ENCODE results near the gene GAS2L2. TPM values are rescaled to one million over a fixed set of nuclear protein-coding genes. Genes with fewer than 3 reads are reported as not detected.

The GAS2L2 gene
- total RNA-seq, 1 donor from 2014 or later, result 0.10 TPM

DNA sequence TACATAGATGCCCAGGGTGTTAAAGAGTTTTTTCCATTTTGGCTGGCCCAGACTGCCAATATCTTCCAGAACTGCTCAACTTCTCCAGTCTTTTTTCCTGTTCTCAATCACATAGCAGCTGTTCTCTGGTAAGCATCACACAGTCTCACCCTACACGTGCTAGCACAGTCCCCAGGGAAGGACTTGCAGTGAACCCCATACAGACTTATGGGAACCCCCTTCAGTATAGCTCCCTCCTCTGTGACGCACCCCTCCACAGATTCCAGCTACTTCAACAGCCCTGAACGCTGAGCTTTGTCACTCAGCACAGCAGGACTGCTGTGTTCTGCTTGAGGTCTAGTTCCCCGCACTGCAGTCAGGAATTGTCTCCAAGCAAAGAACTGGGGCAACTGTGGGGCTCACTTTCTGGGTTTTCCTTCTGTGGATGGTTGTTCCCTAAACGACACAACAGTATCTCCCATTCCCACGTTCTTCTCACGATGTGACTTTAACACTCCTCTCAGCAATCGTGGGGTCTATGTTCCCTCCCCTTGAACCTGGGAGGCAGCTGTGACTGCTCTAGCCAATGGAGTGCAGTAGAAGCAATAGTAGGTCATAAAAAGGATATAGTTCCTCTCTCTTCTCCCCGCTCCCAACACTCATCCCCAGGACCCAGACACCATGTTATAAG is 38.8 kb upstream of the GAS2L2 start:
- no peak for DNase-seq (ENCODE audit: low spot score)

DNA sequence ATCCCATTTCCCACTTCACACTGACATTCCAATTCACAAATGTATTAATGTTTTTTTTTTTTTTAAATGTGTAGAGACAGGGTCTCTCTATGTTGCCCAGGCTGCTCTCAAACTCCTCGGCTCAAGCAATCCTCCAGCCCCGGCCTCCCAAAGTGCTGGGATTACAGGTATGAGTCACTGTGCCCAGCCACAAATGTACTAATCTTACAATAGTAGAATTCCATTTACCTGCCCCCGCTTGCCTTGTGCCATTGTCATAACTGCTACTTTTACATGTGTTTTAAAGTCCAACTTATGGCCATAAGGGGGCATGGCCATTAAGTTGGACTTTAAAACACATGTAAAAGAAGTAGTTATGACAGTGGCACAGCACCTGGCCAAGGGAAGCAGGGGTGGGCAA is 37.8 kb upstream of the GAS2L2 start:
- no peak overlapping the region for H3K27ac Mint-ChIP-seq (ENCODE audit: unreplicated experiment)
- no peaks in the 10 kb centered on the region for H3K36me3 Mint-ChIP-seq (ENCODE audit: low read depth, unreplicated experiment)
- TF ChIP-seq, protein P1, sequence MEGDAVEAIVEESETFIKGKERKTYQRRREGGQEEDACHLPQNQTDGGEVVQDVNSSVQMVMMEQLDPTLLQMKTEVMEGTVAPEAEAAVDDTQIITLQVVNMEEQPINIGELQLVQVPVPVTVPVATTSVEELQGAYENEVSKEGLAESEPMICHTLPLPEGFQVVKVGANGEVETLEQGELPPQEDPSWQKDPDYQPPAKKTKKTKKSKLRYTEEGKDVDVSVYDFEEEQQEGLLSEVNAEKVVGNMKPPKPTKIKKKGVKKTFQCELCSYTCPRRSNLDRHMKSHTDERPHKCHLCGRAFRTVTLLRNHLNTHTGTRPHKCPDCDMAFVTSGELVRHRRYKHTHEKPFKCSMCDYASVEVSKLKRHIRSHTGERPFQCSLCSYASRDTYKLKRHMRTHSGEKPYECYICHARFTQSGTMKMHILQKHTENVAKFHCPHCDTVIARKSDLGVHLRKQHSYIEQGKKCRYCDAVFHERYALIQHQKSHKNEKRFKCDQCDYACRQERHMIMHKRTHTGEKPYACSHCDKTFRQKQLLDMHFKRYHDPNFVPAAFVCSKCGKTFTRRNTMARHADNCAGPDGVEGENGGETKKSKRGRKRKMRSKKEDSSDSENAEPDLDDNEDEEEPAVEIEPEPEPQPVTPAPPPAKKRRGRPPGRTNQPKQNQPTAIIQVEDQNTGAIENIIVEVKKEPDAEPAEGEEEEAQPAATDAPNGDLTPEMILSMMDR (IDR thresholded peaks at IDR 0.05; ENCODE audit: unreplicated experiment), result no peak
- H3K9me3 Mint-ChIP-seq (ENCODE audit: unreplicated experiment), result no peaks in the 10 kb centered on the region
- no peak for DNase-seq (ENCODE audit: low spot score)
- H3K27me3 Mint-ChIP-seq (ENCODE audit: unreplicated experiment), result peaks cover 9% of the 10 kb centered on the region
- H3K4me1 Mint-ChIP-seq (ENCODE audit: unreplicated experiment), result peaks cover 13% of the 10 kb centered on the region
- H3K4me3 Mint-ChIP-seq (ENCODE audit: unreplicated experiment), result no peak overlapping the region

More for the DNA sequence above, 38.8 kb upstream of the GAS2L2 start:
- H3K4me1 Mint-ChIP-seq (ENCODE audit: unreplicated experiment), result peaks cover 15% of the 10 kb centered on the region
- no peak overlapping the region for H3K4me3 Mint-ChIP-seq (ENCODE audit: unreplicated experiment)
- H3K9me3 Mint-ChIP-seq (ENCODE audit: unreplicated experiment), result no peaks in the 10 kb centered on the region
- H3K27ac Mint-ChIP-seq (ENCODE audit: unreplicated experiment), result peak overlapping the region; percentile 70
- H3K36me3 Mint-ChIP-seq (ENCODE audit: low read depth, unreplicated experiment), result no peaks in the 10 kb centered on the region
- TF ChIP-seq, protein P1 (IDR thresholded peaks at IDR 0.05; ENCODE audit: unreplicated experiment), result no peak
- peaks cover 9% of the 10 kb centered on the region for H3K27me3 Mint-ChIP-seq (ENCODE audit: unreplicated experiment)

DNA sequence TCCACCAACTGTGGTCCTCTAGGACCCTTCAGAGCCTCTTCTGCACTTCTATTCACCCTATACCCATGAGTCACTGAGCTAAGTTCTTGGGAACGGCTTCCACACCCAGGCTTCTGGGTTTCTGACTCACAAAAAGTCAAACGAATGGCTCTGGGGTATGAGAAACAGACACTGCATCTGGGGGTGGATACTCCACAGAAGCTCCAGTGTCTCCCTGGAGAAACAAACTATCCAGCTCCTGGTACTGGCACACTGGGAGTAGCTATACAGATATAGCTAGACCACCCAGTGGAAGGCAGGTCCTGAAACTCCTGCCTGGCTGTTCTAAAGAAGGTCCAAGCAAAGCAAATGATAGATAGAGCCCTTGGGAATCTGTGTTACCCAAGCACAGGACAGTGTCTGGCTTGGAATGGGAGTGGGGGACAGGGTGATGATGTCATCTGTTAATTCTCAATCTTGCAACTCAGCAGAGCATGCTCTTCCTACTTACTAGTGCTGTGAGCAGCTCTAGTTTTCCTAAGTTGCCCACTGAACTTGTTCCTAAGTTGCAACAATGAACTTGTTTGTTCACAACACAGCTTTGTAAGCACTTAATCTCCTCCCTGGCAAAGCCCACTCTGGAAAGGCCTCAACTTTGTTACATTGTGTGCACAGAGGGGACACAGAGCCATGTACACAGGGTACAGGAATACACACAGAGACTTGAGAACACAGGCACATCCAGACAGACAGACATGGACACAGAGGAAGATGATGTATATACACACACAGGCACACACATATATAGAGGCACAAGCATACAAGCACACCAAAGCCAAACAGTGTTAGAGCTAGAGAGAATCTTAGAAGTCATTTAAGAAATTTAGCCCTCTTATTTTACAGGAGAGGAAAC is 35.7 kb upstream of the GAS2L2 start:
- H3K9me3 Mint-ChIP-seq (ENCODE audit: unreplicated experiment), result no peaks in the 10 kb centered on the region
- H3K27me3 Mint-ChIP-seq (ENCODE audit: unreplicated experiment), result peaks cover 8% of the 10 kb centered on the region
- DNase-seq (ENCODE audit: low spot score), result no peak
- TF ChIP-seq, protein P1 (IDR thresholded peaks at IDR 0.05; ENCODE audit: unreplicated experiment), result no peak
- H3K4me1 Mint-ChIP-seq (ENCODE audit: unreplicated experiment), result peaks cover 11% of the 10 kb centered on the region
- H3K36me3 Mint-ChIP-seq (ENCODE audit: low read depth, unreplicated experiment), result no peaks in the 10 kb centered on the region
- H3K4me3 Mint-ChIP-seq (ENCODE audit: unreplicated experiment), result no peak overlapping the region
- H3K27ac Mint-ChIP-seq (ENCODE audit: unreplicated experiment), result no peak overlapping the region

DNA sequence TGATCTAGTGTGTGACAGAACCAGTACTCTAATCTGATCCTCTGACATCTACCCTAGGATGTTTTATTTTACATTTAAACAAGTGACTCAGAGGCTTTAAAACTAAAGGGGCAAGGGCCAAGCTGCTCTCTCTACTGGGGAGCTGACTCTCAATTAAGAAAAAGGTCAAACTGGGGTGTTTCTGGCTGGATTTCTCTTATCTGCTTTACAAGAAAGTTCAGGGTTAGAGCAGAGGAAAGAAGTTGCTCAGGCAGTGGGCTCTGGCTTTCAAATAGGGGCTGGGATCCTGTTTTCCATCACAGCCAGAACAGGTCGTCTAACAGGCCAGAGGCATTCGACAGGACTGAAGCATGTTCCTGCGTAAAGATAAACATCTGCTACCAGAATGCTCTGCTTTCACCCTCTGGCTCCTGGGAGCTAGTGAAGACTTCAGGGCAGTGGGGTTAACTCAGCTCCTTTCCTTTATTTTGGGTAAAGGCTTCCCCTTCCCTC is 33.9 kb upstream of the GAS2L2 start:
- Mint-ChIP-seq H3K4me1 (ENCODE audit: unreplicated experiment) (peaks cover 5% of the 10 kb centered on the region), H3K27me3 (ENCODE audit: unreplicated experiment) (peaks cover 3% of the 10 kb centered on the region), H3K36me3 (ENCODE audit: low read depth, unreplicated experiment) (no peaks in the 10 kb centered on the region), H3K9me3 (ENCODE audit: unreplicated experiment) (no peaks in the 10 kb centered on the region), H3K27ac (ENCODE audit: unreplicated experiment) (no peak overlapping the region), H3K4me3 (ENCODE audit: unreplicated experiment) (no peak overlapping the region)
- no peak for DNase-seq (ENCODE audit: low spot score)
- TF ChIP-seq, protein P1 (IDR thresholded peaks at IDR 0.05; ENCODE audit: unreplicated experiment), result no peak
